GM04504 (cell line): ENCODE results near the gene DNHD1.

ENCODE experiments used
- DNase-seq: peaks from one replicate; pipeline ENCODE4 v3.0.0-alpha.2; 2012; ENCODE audit warnings: low read depth

The DNHD1 gene

GRCh38 chr11:6611092-6611962 is 114.2 kb downstream of the DNHD1 start:
- no peak for DNase-seq

- DNase-seq = no peak
These were observed 114.8 kb downstream of the DNHD1 start for GRCh38 chr11:6611963-6612212.

GRCh38 chr11:6612213-6613041 is 115.3 kb downstream of the DNHD1 start, which contains the start of gene TAF10:
TAF10 (minus strand) TSS chr11:6612216; CDS start chr11:6612189, 27 bp downstream.
- DNase-seq = peak; percentile 94

DNA sequence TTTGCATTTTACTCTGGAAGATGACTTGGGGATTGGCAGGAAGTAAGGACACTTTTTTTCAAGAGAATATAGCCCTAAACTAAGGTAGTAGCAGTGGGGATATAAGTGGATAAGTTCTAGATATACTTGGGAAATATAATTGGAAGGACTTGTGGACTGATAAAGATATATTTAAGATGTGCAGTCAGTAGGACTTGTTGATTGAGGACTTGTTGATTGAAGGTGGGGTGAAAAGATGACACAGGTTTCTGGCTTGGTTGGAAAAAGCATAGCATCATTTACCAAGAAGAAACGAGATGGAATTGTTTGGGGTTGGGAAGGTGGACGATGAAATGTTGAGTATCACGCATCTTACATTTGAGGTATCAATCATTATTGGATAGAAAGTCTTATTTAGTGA is 116.4 kb downstream of the DNHD1 start:
- DNase-seq = no peak

DNA sequence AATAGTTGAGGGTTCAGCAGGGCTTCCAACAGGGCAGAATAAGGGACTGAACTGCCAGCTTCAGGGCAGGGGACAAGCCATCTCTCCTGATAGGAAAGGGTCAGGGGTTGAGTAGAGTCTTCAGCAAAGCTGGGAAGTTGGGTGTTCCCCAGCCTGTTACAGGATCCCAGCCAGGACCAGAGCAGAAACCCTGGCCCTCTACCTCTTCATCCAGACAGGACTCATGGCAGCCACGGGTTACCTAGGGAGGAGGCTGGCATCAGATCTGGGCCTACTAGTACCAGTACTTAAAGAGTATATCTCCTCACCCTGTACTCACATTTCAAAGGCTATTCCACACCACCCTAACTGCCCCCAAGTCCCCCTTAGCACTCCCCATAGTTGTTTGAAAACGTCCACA is 117.4 kb downstream of the DNHD1 start:
- DNase-seq = no peak

DNA sequence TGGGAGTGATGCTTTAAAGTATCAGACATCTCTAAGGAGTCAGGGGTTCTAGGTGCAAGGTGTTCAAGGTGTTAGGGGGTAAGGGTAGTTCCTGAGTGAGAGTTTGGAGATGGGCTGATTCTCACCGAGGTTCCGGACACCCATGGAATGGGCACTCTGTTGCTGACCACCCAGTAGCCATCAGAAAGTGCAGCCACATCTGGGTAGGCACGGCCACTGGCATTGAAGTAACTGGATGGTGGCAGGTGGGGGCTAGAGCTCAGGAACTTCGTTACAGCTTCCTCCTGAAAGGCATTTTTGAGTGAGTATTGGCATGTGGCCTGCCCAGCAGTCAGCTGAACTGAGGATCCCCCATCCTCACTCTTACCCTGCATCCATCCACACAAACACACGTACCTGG is 118.0 kb downstream of the DNHD1 start:
- no peak for DNase-seq

GRCh38 chr11:6615882-6616585 is 119.0 kb downstream of the DNHD1 start:
- DNase-seq = no peak

GRCh38 chr11:6616596-6617250 is 119.6 kb downstream of the DNHD1 start:
- no peak for DNase-seq

DNA sequence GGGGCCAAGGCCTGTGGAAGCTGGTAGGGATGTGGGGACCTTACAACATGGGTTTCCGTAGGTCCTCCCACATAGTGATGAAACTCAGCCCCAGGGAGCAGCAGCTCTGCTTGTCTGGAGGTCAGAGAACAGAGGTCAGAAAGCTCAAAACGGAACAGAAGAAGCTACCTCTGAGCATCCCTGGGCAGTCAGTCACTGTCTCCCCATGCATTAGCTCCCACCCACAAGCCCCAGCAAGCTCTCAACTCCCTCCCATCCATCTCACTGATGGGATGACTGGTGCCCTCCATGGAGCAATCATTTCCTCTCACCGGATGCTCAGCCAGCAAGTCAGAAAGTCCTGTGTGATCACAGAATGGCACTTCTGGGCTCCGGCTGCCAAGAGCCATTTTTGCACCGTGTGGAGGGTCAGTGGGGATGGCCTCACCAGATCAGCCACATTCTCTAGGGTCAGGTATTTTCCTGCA is 120.3 kb downstream of the DNHD1 start:
- DNase-seq = no peak

DNA sequence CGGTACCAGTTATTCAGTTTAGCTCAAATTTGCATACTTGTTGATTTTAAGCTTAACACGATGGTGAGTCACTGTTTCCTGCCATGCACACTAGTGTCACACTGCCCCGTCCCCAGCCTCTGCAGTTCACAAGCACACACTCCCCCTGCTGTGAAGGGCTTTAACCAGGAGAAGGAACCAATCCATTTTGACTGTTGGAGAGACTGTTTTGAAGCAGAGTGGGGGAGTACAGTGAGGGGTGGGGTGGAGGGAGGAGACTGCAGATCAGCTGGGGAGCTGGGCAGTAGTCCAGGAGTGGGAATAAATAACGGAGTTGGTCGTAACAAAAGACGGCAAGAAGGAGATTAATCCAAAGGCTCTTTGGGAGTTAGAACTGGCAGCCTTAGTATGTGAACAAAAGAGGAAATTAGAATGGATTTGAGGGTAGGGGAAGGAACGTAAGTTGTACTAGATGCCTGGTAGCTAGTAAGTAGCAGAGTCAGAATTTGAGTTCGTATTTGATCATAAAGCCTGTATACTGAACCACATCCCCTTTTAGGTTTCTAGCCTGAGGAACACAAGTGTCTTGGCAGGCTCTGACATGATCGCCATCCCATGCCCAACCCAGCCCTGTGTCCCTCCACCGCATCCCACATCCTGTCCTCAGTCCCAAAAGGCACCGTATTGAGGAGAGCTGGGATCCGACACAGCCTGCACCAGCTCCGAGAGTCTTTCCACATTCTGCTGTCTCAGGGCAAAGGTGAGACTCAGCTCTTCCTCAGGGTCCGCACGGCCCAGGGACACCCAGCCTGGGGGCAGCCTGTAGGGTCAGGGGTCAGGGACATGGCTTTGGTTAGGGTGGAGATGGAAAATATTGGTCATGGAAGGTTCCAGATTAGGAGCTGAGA is 121.3 kb downstream of the DNHD1 start:
- peak; percentile 62 for DNase-seq

GRCh38 chr11:6619004-6619745 is 122.1 kb downstream of the DNHD1 start, which contains the start of gene TPP1:
TPP1 (minus strand) TSS chr11:6619422; CDS start chr11:6619400, 22 bp downstream.
- DNase-seq = peak; percentile 91

DNA sequence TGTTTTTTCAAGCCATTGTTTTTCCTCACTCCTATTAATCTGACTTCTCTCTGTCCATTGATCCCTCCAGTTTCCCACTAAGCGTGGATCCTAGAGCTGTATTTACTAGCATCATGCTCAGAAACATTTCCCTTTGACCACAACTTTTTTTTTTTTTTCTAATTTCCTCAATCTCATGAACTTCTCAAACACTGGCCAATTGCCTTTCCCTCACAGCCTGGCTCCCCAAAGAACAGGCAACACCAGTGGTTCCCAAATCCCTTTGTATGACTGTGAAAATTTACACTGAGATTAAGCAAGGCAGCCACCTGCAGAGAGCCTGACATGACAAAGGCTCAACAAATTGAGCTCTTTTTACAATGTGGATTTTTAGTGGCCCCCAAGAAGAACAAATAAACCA is 123.6 kb downstream of the DNHD1 start:
- DNase-seq = no peak
